HG03432 (cell line): ENCODE data around the gene NRXN3.

Experiments used
- ATAC-seq: cut with Tn5 transposase; IDR thresholded peaks from one replicate; pipeline ENCODE4 v1.9.1; 2021; ENCODE audit warnings: mild to moderate bottlenecking, moderate library complexity; ENCODE audit not compliant: unreplicated experiment

NRXN3 gene

DNA sequence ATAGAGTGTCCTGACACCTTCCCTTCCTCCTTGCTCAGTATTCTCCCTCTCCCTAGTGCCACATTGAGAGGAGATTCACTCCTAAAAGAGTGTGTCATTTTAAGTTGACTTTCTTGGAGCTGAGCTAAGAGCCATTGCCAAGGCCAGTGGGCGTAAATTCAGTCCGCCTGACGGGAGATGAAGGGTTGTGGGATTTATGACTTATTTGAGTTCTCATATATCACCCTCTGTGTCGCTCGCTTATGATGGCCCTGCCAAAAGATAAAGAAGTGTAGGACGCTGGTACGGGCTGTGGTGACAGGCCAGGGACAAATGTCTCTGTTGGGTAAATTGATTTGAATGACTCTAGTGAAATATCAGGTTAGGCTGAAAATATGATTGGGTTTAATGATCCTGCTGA lies 867.4 kb downstream of the NRXN3 start:
- no peak for ATAC-seq

DNA sequence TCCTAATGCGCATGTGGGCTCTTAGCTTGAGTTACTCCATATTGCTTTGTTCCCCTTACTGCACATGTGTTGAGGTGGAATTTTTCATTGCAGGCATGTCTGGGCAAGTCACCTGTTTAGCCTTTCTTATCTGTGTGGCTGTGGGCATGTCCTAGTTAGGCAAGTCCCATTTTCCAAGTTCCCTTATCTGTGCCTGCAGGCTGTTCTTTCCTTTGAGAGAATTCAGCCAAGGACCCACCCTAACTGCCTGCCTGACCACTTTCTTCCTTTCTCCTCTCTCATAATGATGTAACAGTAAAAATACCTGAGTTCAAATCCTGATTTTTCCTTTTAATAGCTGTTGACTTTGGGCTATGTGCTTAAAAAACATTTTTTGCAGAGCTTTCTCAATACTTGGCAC lies 870.6 kb downstream of the NRXN3 start:
- no peak for ATAC-seq

DNA sequence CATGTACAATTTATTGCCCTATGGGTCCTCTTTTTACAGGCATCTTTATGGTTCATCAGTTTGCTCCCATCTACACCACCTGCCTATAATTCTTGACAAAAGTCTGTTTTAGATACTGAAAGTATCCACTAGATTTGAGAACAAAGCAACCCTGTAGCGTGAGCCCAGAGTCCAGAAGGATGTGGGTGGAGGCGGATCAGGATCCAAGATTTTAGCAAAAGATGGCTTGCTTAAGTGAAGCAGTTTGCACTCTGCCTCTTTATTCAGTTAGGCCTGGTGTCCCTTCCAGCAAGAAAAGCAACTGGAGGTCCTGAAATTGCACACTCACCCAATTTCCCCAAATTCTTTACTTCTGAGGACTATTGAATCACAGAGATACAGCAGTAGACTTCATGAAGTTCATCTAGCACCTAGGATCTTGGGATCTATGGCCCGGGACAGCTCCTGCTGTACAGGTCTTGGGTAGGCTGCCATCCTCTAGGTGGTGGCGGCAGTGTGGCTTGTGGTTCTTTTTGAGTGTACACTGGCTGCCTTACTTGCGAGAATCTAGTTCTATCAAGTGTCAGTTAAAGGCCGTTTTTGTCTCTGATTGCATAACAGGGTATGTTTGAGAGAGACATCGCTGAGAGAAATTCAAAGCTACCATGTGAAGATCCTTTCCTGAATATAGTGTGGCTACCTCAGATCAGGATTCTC lies 873.2 kb downstream of the NRXN3 start:
- ATAC-seq = no peak

DNA sequence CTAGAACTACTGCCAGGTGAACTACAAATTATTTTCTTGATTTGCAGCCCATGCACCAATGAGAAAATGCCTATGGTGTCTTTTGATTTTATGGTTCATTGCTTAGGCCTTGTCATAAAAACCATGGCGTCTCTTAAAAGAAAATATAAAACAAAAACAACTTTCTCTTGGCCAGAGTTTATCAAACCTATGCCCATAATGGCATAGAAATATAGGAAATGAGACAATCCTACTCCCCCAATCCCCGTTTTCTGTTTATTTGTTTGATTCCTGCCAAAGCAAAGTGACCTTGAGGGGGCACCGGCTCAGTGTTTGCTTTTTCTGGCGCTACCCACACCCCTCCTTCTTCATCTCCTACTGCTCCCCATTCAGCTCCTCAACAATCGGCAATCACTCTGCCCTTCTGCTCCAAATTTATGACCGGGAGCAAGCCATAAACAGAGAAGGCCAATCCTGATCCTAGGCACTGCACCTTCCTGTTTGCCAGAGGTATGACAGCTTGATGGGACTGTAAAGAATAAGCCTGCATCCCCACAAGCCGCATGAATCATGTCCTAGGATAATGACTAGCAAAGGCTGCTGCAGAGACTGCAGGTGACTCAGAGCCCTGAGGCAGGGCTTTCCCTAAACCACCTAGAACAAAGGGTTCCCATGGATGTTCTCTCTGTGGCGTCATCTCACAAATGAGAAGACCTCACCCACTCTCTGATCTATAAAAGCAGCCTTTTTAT lies 874.9 kb downstream of the NRXN3 start:
- no peak for ATAC-seq

DNA sequence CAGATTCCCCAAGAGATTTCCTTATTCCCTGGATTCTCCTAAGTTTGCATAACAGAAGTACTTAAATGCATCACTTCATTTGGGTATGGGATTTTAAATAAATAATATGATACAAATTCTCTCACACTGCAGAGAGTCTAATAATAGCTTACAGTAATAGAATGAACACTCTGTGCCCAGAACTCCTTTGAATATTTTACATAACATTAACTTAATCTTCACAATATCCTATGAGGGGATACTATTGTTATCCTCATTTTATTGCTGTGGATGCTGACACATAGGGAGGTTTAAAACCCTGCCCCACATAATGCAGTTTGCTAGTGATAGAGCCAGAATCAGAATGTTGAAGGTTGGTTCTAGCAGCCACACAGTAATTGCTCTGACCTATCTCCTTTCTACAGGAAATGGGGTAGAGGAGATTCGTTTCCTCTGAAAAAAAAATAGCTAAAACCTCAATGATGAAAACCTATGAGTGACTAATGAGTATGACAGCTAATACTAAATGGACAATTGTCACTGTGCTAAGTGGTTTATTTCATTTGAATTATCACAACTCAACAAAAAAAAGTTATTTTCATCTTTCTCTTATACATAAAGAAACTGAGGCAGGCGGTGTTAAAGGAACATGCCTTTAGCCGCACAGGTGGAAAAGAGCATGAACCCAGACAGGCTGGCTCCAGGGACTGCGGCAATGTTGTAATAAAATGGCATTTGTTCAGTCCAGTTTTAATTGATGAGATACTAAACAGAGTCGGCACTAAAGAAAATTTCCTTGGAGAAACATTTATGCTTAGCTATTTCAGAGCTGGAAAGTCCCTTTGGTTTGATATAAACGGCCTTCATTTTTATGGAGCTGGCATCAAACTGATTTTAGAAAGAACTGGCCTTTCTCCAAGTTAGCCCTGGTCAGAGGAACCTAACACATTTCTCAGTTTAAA lies 880.9 kb downstream of the NRXN3 start:
- peak; percentile 66 for ATAC-seq

DNA sequence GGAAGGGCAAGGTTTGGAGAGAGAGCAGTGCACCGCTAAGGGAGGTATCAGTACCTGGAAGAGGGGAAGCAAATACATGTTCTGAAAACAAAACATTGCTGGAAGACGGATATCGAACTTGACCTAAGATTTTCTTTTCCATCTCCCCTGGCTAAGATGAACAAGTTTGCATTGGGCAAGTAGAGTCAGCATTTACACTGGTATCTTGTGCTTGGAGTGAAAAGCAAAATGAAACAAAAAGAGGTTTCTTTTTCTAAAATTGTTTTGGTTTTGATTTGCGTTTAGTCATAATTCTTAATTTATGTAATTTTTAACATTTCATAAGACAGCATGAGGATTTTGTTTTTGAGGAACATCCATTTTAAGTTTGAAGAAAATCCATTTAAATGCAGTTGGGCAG lies 881.6 kb downstream of the NRXN3 start:
- no peak for ATAC-seq

DNA sequence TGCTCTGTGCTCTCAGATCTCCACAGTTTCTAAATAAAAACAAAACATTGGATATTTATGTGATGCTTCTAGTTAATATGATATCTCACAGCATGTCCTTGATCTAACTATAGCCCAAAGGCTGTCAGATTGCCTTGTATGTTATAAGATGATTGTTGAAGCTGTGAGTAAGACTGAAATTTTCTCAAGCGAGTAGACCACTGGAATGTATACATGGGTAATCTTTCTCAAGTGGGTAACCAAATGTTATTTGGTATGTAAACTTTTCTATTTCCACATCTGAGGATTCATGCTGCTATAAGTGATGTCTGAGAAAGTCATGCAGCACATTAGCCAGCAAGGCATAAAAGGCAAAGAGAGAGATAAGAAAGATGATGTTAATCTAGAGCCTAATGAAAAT lies 886.7 kb downstream of the NRXN3 start:
- no peak for ATAC-seq

DNA sequence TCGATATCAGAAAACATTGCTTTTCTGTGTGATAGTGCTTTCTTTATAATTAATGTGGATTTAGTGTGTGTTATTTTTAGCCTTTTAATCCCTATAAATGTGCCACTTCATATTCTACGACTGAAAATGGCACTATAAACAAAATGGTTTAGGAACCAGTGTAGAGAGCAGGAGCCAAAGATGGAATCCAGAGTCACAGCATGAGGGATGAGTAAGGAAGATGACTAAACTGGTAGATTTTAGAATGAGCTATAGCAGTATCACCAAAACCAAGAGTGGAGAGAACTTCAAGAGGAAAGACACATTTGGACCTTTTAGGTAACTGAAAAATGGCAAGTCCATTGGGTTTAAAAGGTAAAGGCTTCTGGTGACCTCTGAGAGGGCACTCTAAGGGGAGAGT lies 887.2 kb downstream of the NRXN3 start:
- ATAC-seq = no peak

DNA sequence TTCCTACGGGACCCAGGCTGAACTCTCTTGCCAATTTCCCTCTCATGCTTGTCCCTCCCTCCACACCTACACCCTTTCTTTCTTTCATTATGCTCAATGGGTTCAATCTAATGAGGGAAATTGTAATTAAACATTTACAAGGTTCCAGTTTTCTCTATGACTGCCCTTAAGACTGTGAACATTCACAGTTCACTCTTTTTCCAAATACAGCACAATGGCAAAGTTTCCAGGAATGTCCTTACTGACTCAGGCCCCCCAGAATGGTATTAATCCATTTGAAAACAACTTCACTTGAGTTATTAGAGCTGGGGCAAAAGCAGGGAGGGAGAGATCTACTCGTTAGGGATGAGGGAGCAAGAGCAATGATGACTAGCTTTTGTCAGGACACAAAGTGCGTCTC lies 892.1 kb downstream of the NRXN3 start:
- no peak for ATAC-seq

DNA sequence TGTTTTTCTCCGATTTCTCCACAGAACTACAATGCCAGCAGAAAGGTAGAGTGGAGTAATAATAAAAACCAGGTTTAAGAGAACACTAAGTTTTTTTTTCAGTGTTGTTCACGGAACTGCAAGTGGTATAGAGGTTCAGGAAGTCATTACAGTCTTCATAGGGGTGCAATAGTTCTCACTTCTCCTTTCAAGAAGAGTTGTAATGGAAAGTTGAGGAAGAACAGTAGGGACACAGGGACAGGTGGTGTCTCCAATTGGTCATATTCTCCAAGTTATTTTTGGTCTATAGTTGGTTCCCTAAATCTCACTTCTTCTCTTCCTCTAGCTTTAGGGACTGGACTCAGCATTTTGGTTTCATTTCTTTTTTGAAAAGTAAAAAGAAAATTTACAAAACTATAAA lies 894.0 kb downstream of the NRXN3 start:
- ATAC-seq = no peak

DNA sequence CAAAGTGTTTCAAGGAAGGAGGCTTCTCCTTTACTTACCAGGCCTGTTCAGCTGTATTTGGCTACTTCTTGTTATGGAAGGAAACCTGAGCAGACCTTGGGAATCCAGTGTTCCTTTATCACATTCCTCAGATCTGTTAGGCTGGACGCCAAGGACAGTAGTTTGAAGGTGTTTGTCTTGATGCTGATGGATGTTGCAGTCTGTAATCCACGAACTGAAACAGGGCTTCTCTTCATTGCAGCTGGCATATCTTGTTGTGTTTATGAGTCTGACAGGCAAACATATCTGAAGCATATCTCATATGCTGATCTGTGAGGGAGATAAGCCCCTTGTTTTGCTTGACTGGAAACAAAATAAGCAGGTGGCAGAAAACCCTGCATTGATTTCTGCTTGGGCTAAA lies 904.3 kb downstream of the NRXN3 start:
- ATAC-seq = no peak

DNA sequence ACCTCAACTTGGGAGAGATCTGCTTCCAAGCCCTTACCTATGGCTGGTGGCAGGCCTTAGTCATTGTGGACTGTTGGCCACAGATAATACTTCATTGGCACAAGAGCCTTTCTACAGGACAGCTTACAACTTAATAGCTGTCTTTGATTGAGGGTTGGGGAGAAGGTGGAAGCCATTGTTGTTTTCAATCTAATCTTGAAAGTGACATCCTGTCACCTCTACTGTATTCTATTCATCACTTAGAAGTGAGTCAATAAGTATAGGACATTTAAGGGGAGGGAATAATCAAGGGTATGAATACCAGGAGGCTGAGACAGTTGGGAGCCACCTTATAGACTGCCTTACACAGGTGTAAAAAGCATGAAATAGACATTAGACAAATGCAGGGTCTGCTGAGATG lies 906.3 kb downstream of the NRXN3 start:
- ATAC-seq = no peak

DNA sequence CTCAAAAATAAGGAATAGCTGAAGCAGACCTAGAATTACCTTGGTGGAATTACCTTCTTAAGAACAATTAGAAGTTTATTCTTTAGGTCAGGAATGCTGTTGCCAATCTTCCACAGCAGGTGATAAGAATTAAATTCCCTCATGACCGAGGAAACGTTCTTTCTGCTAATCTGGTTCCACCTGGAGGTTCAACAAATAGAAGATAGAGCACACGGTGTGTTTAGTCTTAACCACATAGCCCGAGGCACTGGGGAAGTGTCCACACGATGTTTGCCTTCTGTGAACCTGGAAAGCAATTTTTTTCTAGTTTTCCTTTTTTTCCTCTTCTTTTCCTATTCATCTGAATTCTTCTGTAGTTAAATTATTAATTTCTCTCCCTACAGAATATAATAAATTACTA lies 906.9 kb downstream of the NRXN3 start:
- no peak for ATAC-seq

DNA sequence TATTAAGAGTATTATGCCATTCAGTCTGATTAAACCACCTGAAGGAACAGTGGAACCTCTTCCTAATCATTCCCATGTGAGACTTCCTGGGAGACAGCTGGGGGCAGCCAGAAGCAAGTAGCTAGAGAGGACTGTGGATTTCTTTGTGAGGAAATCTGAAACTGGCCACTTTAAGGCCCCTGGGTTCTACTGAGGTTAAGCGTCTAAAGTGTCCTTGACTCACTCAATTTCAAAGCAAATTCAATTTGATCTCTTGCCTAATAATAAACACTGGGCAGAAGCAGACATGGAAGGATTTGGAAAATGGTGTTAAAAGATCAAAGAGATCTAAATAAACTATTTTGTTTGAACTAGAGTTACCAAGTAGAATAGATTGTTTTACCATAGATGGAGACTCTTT lies 909.9 kb downstream of the NRXN3 start:
- ATAC-seq = no peak

DNA sequence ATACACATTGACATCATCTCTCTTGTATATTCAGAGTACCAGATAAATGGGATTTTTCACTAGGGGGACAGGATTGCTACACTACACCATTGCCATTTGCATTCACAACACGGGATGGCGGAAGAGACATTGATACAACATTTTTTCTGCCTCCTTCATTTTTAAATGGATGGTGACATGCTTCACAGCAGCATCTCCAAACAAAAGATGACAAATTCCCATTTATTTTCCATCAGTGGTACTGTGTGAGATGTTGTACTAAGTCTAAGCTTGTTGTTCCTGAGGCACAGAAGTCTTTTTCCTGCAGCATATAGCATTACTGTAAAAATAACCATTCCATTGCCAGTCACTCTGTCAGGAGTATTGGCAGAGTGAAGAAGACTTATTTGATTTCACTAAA lies 912.7 kb downstream of the NRXN3 start:
- ATAC-seq = no peak

DNA sequence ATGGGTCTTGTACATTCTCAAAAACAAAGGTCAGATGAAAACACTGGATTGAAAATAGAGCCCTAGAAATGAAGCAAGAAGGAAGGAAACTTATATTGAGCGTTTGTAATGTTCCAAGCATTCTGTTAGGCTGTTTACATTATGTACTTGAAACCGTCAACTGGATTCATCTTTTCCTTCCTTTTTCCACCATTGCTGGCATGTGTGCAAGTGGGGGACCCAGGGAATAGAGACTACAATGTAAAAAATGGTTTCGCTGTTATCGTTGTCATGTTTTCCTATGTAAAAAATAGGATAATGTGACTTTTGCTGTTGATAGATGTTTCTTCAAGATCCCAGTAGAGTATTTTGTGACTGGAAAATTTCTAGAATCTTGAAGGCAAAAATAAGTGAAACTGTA lies 913.2 kb downstream of the NRXN3 start:
- ATAC-seq = no peak

DNA sequence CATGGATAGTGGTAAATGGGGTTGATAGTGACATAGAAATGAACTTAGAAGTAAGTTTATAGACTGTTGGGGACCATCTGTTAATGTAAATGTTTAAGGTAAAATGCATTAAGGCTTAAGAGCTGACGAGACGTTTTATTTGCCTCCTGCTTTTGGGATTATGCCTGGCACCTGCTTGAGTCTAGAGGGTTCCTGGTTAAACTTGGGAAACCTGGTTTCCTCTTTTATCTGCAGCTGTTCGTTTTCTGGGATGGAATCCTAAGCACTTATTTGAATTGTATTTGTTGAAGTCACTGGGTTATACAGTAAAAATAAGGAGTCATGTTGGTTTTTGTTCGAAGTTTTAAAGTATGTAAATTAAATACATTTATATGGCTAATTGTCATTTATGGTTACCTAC lies 914.7 kb downstream of the NRXN3 start:
- no peak for ATAC-seq

DNA sequence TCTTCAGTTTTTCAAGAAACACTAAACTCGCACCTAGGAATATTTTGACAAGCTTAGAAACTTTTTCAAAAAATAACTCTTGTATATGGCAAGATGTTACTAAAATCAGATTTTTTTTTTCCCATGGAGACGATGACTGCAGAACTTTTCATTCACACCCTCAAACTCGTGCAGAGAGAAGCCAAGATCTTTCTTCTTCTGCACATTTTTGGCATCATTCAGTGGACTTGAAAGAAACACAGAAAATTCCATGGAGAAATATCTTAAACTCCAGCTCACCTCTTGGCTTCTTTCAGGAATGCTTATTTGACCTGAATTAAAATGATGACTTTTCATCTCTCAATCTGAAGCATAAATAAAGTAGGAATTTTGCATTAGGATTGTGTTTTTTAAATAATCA lies 919.4 kb downstream of the NRXN3 start:
- no peak for ATAC-seq

DNA sequence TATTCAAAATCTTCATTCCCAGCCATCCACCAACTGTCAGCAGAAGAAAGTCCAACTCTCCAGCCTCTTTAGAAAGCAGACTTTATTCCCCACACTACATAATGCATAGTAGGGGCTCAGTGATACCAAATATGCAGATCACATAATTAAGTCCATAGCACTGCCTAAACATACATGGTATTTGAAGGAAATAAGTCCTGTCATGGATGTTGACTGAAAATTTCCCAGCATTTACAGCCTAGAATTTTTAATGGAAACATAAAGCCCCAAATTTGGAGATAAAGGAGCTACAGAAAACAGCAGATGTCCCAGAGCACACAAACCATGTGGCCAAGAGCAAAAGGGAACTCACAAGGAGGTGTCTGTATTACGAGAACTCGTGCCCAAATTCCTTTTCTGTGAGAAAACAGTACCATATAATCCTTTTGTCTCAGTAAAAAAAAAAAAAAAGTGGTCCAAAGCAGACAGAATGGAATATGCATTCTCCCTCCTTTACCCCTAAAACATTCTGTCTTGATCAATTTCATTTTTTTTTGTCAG lies 920.5 kb downstream of the NRXN3 start:
- no peak for ATAC-seq

DNA sequence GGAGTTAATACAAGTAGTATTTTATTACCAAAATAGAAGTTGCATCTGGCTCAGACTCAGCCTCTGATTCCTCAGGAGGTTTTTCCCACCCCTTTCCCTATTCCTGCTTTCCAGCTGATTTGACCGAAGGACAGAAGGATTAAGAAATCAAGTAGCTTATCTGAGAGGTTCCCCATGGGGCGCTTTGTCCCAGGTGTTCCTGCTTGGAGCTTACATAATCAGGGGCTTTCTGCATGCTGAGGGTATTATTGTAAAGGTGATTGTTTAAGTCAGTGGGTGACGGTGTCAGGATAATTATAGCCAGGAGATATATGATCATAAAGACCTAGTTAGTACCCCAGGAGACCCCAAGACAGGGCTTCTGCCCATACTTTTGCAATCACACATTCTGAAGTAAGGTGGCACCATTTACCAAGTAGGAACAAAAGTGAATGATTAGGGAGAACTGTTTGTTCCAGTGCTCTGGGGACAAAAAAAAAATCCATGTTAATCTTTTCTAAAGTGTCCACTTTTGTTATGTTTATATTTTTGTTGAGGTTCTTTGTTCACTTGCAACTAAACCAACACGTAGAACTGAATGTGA lies 921.3 kb downstream of the NRXN3 start:
- ATAC-seq = no peak

DNA sequence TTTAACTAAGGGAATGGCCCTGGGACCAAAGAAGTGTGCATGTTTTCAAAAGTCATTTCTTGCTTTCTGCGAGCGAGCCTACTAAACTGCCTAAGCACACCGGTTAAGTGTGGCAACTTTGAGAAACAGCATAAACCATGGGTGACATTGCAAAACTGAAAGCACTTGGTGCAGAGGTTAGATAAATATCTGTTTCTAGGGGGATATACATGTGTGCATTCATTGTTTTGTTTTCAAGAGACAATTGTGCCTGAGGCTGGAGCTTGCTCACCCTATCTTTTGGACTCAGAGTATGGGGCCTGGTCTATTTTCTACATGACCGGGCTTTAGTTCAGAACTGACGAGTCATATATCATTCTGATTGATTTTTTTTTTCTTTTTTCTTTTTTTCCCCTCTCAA lies 923.4 kb downstream of the NRXN3 start:
- no peak for ATAC-seq
